DMS53 (cell line): Measurements from ENCODE around the gene UBE2D3.

Experiments
- DNase-seq: peaks from one replicate; lab custom pipeline; 2025; lab: John Stamatoyannopoulos, UW

The UBE2D3 gene

GRCh38 chr4:102791318-102791835 is 36.0 kb downstream of the UBE2D3 start:
- DNase-seq, result no peak

- DNase-seq, result peak; percentile 17
These were observed 38.0 kb downstream of the UBE2D3 start for GRCh38 chr4:102789317-102789717.

DNA sequence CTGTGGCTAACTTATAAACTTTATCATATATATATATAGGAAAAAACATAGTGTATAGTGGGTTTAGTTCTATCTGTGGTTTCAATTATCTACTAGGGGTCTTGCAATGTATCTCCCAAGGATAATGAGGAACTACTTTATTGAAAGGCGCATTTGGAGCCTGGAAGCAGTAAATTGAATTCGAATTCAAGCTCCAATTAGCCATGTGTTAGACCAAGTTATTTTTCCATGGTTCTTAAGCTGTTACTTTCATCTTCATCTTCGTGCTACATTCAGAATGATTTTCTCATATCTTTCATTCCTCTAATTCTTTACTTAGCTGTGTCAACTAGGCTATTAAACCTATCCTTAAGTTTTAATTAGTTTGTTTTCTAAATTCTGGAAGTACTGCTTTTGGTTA is 39.4 kb downstream of the UBE2D3 start:
- DNase-seq, result no peak

DNA sequence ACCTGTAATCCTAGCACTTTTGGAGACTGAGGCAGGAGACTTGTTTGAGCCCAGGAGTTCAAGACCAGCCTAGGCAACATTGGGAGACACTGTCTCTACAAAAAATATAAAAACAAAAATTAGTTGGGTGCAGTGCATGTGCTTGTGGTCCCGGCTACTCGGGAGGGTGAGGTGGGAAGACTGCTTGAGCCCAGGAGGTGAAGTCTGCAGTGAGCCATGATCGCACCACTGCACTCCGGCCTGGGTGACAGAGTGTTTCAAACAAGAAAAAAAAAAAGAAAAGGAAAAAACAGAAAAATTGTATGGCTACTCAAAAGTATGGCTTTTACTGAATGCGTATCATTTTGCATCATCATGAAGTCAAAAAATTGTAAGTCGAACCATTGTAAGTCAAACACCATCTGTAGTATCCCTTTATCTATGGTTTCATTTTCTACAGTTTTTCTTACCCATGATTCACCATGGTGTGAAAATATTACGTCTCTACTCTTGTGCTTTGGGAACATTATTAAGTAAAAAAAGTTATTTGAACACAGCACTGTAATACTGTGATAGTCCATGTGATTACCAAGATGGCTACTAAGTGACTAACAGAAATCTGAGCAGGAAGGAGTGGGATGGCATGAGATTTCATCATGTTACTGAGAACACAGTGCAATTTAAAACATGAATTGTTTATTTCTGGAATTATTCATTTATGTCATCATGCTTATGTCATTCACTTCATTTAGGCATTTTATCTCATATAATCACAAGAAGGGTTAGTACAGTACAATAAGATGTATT is 40.1 kb downstream of the UBE2D3 start:
- no peak for DNase-seq

DNA sequence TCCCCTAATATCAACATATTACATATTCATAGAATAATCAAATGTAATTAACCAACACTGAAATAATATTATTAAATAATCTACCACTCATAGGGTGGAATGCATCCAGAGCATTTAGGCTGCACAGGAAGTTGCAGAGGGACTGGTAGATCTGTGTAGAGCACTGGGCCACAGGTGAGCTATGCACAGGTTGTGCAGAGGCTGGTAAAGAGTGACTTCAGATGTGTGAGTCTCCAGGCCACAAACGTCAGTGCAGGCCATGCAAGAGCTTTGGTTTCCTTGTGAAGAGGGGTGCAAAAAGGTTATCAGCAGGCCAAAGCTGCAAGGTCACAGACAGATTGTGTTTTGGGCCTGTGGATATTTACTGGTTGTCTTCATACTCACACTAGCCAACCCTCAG is 41.1 kb downstream of the UBE2D3 start:
- no peak for DNase-seq

GRCh38 chr4:102783006-102783405 is 44.3 kb downstream of the UBE2D3 start:
- no peak for DNase-seq

DNA sequence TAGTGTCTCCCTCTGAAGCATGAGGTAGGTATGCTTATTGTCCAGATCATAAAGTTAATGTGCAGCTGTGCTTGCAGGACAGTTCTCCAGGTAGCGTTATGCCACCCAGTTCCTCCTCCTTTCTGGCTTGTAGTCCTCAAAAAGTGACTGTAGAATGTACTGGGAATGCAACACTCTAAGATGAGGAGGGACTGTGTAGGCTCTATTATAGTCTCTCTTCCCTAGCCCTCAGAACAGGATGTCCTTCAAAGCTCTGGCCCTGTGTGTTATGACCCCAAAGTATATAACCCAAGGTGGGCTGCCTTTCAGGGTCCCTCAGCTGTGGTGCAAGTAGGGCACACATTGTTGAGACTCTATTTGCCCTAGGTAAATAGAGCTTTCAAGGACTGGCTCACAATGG is 45.8 kb downstream of the UBE2D3 start:
- peak; percentile 38 for DNase-seq

DNA sequence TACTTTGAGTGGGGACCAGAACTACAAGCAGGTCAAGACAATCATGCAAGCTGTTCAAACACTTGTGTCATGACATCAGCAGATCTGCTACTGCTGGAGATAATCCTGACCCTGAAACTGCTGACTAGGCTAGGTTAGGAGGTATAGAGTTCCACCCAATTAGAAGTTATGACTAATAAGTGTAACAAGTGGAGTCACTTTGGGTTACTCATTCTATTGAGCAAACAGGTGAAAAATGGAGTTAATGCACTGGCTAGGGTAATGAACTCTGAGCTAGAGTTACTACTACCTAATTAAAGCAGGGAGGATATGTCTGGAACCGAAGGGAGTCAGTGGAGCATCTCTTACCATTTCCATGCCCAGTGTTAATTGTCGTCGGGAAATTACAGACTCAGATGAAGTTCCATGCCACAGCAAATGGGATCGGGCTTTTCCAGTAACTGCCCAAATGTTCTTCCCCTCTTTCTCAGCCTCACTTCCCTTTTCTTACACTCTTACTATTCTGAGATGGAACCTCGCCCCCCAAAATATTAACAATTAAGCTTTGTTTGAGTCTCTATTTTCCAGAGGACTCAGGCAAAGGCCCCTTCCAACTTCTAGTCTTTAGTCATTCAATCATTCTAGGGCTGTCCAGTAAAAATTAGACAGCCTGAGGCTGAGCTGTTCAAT is 46.7 kb downstream of the UBE2D3 start:
- peak; percentile 92 for DNase-seq

DNA sequence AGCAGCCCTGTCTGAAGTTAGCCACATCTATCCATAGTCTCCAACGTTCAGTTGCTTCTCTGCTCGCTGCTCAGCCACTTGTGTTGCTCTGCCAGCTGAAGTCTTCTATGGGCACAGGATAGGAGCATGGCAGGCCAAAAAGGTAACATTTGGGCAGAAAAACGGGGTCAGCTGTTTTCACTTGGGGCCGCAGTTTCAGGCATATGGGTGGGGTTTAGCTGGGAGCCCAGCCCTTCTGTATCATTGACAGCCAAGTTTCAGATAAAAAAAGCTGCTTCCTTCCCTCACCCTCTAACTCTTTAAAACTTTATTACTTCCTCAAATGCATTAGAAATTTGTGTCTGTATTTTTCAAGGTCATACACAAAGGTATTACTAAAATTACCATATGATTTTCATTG is 48.1 kb downstream of the UBE2D3 start:
- DNase-seq, result no peak

- peak; percentile 52 for DNase-seq
These were observed 48.6 kb downstream of the UBE2D3 start for GRCh38 chr4:102778720-102779119.

DNA sequence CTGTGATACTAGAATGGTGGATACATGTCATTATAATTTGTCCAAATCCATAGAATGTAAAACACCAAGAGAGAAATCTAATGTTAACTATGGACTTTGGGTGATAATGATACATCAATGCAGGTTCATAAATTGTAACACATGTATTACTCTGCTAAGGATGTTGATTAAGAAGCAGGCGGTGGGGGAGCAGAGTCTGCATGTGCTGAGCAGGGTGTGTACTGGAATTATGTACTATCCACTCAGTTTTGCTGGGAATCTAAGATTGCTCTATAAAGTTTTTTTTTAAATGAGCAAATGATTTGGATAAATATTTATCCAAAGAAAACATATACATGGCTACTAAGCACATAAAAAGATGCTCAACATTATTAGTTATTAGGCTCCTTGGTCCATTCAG is 51.5 kb downstream of the UBE2D3 start:
- no peak for DNase-seq

GRCh38 chr4:102774254-102774653 is 53.1 kb downstream of the UBE2D3 start:
- no peak for DNase-seq

- DNase-seq, result no peak
These were observed 54.5 kb downstream of the UBE2D3 start for GRCh38 chr4:102772738-102773340.

- DNase-seq, result no peak
These were observed 62.5 kb downstream of the UBE2D3 start for GRCh38 chr4:102764901-102765300.

- no peak for DNase-seq
These were observed 65.4 kb downstream of the UBE2D3 start for GRCh38 chr4:102761906-102762305.

- peak; percentile 56 for DNase-seq
These were observed 66.1 kb downstream of the UBE2D3 start for GRCh38 chr4:102761296-102761701.

- DNase-seq, result peak; percentile 89
These were observed 66.6 kb downstream of the UBE2D3 start, which contains the start of gene MANBA for GRCh38 chr4:102760645-102761295. Gene MANBA, minus strand, starts transcription at chr4:102760968. Its CDS starts 74 bp downstream, at chr4:102760894.

GRCh38 chr4:102759831-102760644 is 67.3 kb downstream of the UBE2D3 start:
- DNase-seq, result peak; percentile 55

GRCh38 chr4:102758241-102759160 is 68.8 kb downstream of the UBE2D3 start:
- DNase-seq, result peak; percentile 33

DNA sequence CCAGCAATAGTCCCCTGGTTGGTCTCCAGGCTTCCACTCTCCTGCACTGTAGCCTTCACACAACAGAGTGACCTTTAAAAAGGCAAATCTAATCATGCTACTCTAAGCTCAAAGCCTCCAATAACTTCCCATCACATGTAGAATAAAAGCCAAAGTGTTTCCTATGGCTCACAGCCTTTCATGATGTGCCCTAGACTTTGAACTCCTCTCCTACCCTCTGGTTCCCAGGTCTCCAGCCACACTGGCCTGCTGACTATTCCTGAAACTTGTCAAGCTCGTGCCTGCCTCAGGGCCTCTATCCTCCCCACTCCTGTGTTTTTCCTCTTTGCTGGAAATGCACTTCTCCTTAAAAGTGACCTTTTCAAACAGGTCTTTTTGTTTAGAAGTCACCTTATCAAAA is 69.7 kb downstream of the UBE2D3 start:
- peak; percentile 26 for DNase-seq
